HepG2 (cell line): Measurements from ENCODE around the gene CKB. TPM values are rescaled to one million over a fixed set of nuclear protein-coding genes. Genes with fewer than 3 reads are reported as not detected.

Experiments used
- ATAC-seq: fragments of 200-7000 bp; cut with Tn5 transposase; 3 replicates; pipeline ENCODE4 v1.9.1; 2020; ENCODE audit warnings: mild to moderate bottlenecking, moderate library complexity
- BruUV-seq: library from RNA; stranded (reverse); fragments of 400-500 nt; replicated peaks from 2 replicates; lab custom pipeline; 2021; lab: Mats Ljungman, UMichigan
- CTCF ChIA-PET: fragments of 300-600 bp; formaldehyde crosslinking; extraction: SDS; loops from one replicate; lab custom pipeline; 2021; ENCODE audit warnings: low total read pairs, inconsistent platforms, low intra/inter-chr PET ratio; lab: Yijun Ruan, JAX
- POLR2A ChIA-PET: fragments of 350-600 bp; sonication (Branson Sonifier 250); formaldehyde crosslinking; loops from one replicate; lab custom pipeline; 2020; ENCODE audit warnings: antibody characterized with exemption, inconsistent platforms; lab: Yijun Ruan, JAX
- DNase-seq: peaks from one replicate; pipeline ENCODE4 v3.0.0-alpha.2; 2015; ENCODE audit warnings: low spot score
- FAIRE-seq: peaks from 3 replicates; lab custom pipeline; 2011; peaks lifted over from hg19 to GRCh38; lab: Jason Lieb, UNC
- H2AFZ ChIP-seq: one replicate; pipeline ENCODE4 v1.6.1; 2011; ENCODE audit warnings: low read length, inconsistent platforms
- H3K27ac ChIP-seq: fragments of 300-600 bp; 3 replicates; pipeline ENCODE4 v1.8.0; 2011; ENCODE audit warnings: mixed run types, mild to moderate bottlenecking, mixed read lengths, low read length, inconsistent platforms; ENCODE audit not compliant: insufficient read depth; ENCODE audit errors: extremely low read length
- H3K27me3 ChIP-seq, 2 experiments: fragments of 200-600 bp in 1 of 2; 2 replicates in 1 of 2; 3 replicates in 1 of 2; pipeline versions ENCODE4 v1.6.0 to v1.8.0; 2011; ENCODE audit warnings: low read length in 2 of 2, mild to moderate bottlenecking in 2 of 2, moderate library complexity in 2 of 2, inconsistent platforms in 1 of 2; ENCODE audit not compliant: insufficient read depth in 2 of 2, control insufficient read depth in 1 of 2
- H3K36me3 ChIP-seq, 2 experiments: fragments of 200-600 bp in 1 of 2; replicated peaks in 1 of 2; 2 replicates in 1 of 2; 3 replicates in 1 of 2; pipeline versions ENCODE4 v1.5.1 to v1.8.0; 2011; ENCODE audit warnings: low read length in 2 of 2, inconsistent platforms in 1 of 2; ENCODE audit not compliant: insufficient read depth in 2 of 2, control insufficient read depth in 1 of 2
- H3K4me1 ChIP-seq: 2 replicates; pipeline ENCODE4 v1.5.1; 2012; ENCODE audit warnings: low read length, inconsistent platforms; ENCODE audit not compliant: insufficient read depth
- H3K4me2 ChIP-seq: 2 replicates; pipeline ENCODE4 v1.6.0; 2011; ENCODE audit warnings: low read depth, low read length, inconsistent platforms
- H3K4me3 ChIP-seq, 3 experiments: fragments of 200-600 bp in 1 of 3; sonication (generic), shearing (Covaris generic) in 1 of 3; replicated peaks in 1 of 3; 2 replicates each; pipeline ENCODE4 v1.5.1; 2011 to 2016; ENCODE audit warnings: low read length in 3 of 3, inconsistent platforms in 2 of 3, low read depth in 2 of 3, mild to moderate bottlenecking in 2 of 3, control low read depth in 1 of 3, mixed read lengths in 1 of 3; ENCODE audit not compliant: insufficient read depth in 1 of 3
- H3K79me2 ChIP-seq: one replicate; pipeline ENCODE4 v1.6.1; 2011; ENCODE audit warnings: low read length, inconsistent platforms; ENCODE audit not compliant: insufficient read depth
- H3K9ac ChIP-seq: 2 replicates; pipeline ENCODE4 v1.6.0; 2011; ENCODE audit warnings: mild to moderate bottlenecking, low read depth, low read length, inconsistent platforms; ENCODE audit not compliant: insufficient read depth
- H3K9me3 ChIP-seq: 2 replicates; pipeline ENCODE4 v1.5.1; 2012; ENCODE audit warnings: mild to moderate bottlenecking, low read length
- H4K20me1 ChIP-seq: 2 replicates; pipeline ENCODE4 v1.6.0; 2011; ENCODE audit warnings: inconsistent platforms, mild to moderate bottlenecking, low read length, moderate library complexity; ENCODE audit not compliant: insufficient read depth
- CEBPG ChIP-seq: IDR thresholded peaks from 2 replicates; pipeline ENCODE4 v1.6.1; 2016
- CHD4 ChIP-seq: fragments of 200-600 bp; sonication (generic); IDR thresholded peaks from 2 replicates; pipeline ENCODE4 v1.7.0; 2017; ENCODE audit warnings: mild to moderate bottlenecking, low read length, borderline replicate concordance
- FOSL2 ChIP-seq: sonication (generic); formaldehyde crosslinking; IDR thresholded peaks from 2 replicates; pipeline ENCODE4 v1.4.0; 2020; ENCODE audit warnings: missing genetic modification reagents
- HMG20B ChIP-seq: conservative IDR thresholded peaks from 2 replicates; pipeline ENCODE4 v1.6.1; 2016; ENCODE audit warnings: missing genetic modification reagents, missing compliant biosample characterization
- HNRNPLL ChIP-seq: fragments of 200-400 bp; formaldehyde crosslinking; IDR thresholded peaks from 2 replicates; pipeline ENCODE4 v1.6.1; 2017; ENCODE audit warnings: mild to moderate bottlenecking, low read depth, low read length; ENCODE audit not compliant: poor library complexity, severe bottlenecking
- KDM1A ChIP-seq: IDR thresholded peaks from 2 replicates; pipeline ENCODE4 v1.6.1; 2016; ENCODE audit warnings: missing compliant biosample characterization
- MED8 ChIP-seq: sonication (generic); formaldehyde crosslinking; IDR thresholded peaks from 2 replicates; pipeline ENCODE4 v1.8.1; 2023; ENCODE audit warnings: mild to moderate bottlenecking, missing genetic modification reagents; ENCODE audit not compliant: insufficient replicate concordance
- RBFOX2 ChIP-seq: fragments of 200-400 bp; formaldehyde crosslinking; IDR thresholded peaks from 2 replicates; pipeline ENCODE4 v1.6.1; 2017; ENCODE audit warnings: low read depth, mild to moderate bottlenecking, low read length
- REL ChIP-seq: sonication (generic); formaldehyde crosslinking; conservative IDR thresholded peaks from 2 replicates; pipeline ENCODE4 v1.8.0; 2022; ENCODE audit warnings: mild to moderate bottlenecking, missing genetic modification reagents, moderate library complexity
- SMARCC2 ChIP-seq: fragments of 450-650 bp; IDR thresholded peaks from 2 replicates; pipeline ENCODE4 v1.6.1; 2017; ENCODE audit warnings: antibody characterized with exemption, mild to moderate bottlenecking
- SOX5 ChIP-seq: IDR thresholded peaks from 2 replicates; pipeline ENCODE4 v1.6.1; 2016; ENCODE audit warnings: borderline replicate concordance
- TFAP4 ChIP-seq: sonication (generic); IDR thresholded peaks from 2 replicates; pipeline ENCODE4 v1.6.1; 2016; ENCODE audit warnings: low read depth, borderline replicate concordance
- THAP9 ChIP-seq: sonication (generic); formaldehyde crosslinking; IDR thresholded peaks from 2 replicates; pipeline ENCODE4; 2020; ENCODE audit warnings: missing genetic modification reagents, mild to moderate bottlenecking, borderline replicate concordance
- ZNF670 ChIP-seq: sonication (generic); formaldehyde crosslinking; IDR thresholded peaks from 2 replicates; pipeline ENCODE4 v1.8.0; 2022; ENCODE audit warnings: mild to moderate bottlenecking, missing genetic modification reagents, borderline replicate concordance
- ZNF792 ChIP-seq: IDR thresholded peaks from 2 replicates; pipeline ENCODE4 v1.6.1; 2016
- WGBS: methylation state at CpG from one replicate; pipeline ENCODE4 v1.1.6; 2017; ENCODE audit warnings: low lambda C conversion rate; 5-methylcytosine and 5-hydroxymethylcytosine counted together
- in situ Hi-C: cut with HindIII; loops from 2 replicates; pipeline ENCODE4 v1.10.0; 2017; ENCODE audit warnings: low pct_unique_long_range_greater_than_20kb; ENCODE audit not compliant: extremely low pct_ligation_motif_present
- intact Hi-C: fragments of 100-400 bp; cut with micrococcal nuclease; formaldehyde crosslinking; loops from one replicate; pipeline ENCODE4 v1.10.0; 2022; ENCODE audit not compliant: unreplicated experiment
- polyA plus RNA-seq, 8 experiments: library from polyadenylated mRNA; depleted of rRNA in 3 of 8; stranded (reverse) in 7 of 8; unstranded in 1 of 8; fragments of >200 nt; fragmentation: Illumina TruSeq in 4 of 8; extraction: Trizol in 4 of 8; gene quantifications; 2 replicates each; pipeline versions ENCODE4 v1.2.1 to v1.2.3, GENCODE V29; 2011 to 2016; ENCODE audit warnings: low read depth in 4 of 8, missing spikeins in 1 of 8, mixed read lengths in 1 of 8; ENCODE audit not compliant: insufficient read depth in 1 of 8
- total RNA-seq, 5 experiments: library from RNA; depleted of rRNA; stranded (reverse); fragments of >200 nt; fragmentation: Illumina TruSeq; extraction: Trizol; gene quantifications; 2 replicates each; pipeline ENCODE4 v1.2.3, GENCODE V29; 2016; ENCODE audit warnings: low read depth in 1 of 5
- TF ChIP-seq, protein P1 (sequence below): sonication (generic); formaldehyde crosslinking; IDR thresholded peaks from 2 replicates; pipeline ENCODE4 v1.4.0; 2020; ENCODE audit warnings: missing genetic modification reagents
- TF ChIP-seq, protein P2 (sequence below): IDR thresholded peaks from 2 replicates; pipeline ENCODE4 v1.6.1; 2016; ENCODE audit warnings: low read depth, control low read depth

Gene CKB
- total and polyA plus RNA-seq, 2 of the 13 experiments (the other 11 are each of a cell fraction or from before 2014, with no cell fraction given) = 82.3 to 217 TPM

DNA sequence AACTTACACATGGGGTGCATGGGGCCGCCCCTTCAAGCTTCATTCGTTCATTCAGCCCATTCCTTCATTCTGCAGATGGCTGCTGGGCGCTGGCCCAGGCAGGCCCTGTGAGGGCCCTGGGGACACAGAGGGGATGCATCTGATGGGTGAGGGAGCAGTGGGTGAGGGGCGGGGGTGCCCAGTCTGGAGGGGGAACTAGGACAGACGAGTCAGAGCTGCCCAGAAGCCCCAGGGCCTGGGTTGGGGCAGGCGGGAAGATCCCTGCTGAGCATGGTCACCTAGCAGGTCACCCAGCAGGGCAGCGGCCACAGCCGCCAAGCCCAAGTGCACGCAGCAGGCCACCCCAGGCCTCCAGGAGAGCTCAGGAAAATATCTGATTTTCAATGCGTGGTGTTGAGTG is 20.5 kb upstream of the CKB start (continued):
- TF ChIP-seq, protein P1, sequence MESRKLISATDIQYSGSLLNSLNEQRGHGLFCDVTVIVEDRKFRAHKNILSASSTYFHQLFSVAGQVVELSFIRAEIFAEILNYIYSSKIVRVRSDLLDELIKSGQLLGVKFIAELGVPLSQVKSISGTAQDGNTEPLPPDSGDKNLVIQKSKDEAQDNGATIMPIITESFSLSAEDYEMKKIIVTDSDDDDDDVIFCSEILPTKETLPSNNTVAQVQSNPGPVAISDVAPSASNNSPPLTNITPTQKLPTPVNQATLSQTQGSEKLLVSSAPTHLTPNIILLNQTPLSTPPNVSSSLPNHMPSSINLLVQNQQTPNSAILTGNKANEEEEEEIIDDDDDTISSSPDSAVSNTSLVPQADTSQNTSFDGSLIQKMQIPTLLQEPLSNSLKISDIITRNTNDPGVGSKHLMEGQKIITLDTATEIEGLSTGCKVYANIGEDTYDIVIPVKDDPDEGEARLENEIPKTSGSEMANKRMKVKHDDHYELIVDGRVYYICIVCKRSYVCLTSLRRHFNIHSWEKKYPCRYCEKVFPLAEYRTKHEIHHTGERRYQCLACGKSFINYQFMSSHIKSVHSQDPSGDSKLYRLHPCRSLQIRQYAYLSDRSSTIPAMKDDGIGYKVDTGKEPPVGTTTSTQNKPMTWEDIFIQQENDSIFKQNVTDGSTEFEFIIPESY (CRISPR knock-in tag) = peak; percentile 85

GRCh38 chr14:103542605-103543088 is 20.0 kb upstream of the CKB start:
- DNase-seq (no peak), FAIRE-seq (no peak), ATAC-seq (peak; percentile 12; the same call in 2 of the 3 replicates)
- peaks cover 2 to 19% of the 10 kb centered on the region in 2 experiments; a peak in 2 of 5 replicates for H3K27me3 ChIP-seq
- in situ Hi-C loops = no loop called here
- H3K4me3 ChIP-seq = peak overlapping the region; percentile 7 to 49 (median 31); a peak in 5 of 6 replicates
- H3K4me2 ChIP-seq = peak overlapping the region; percentile 58
- no TSS peak for BruUV-seq
- no peak overlapping the region for H3K27ac ChIP-seq
- no peaks in the 10 kb centered on the region for H3K36me3 ChIP-seq
- intact Hi-C loops = loop anchor here (2.0 kb wide), 1 partner anchor 18 kb away; no protein-coding TSS in a partner anchor
- CTCF ChIA-PET = interaction anchor here (1.0 to 1.4 kb wide), 2 partner anchors 24 to 43 kb away, joined by 3 read pairs; no protein-coding TSS in a partner anchor
- 21% methylated on average over 7 of the region's 18 CpGs for WGBS
- POLR2A ChIA-PET = interaction anchor here (1.6 to 6.9 kb wide), 2 partner anchors 14 to 19 kb away, joined by 3 to 37 read pairs; partner anchors contain the start of gene TRMT61A
- H3K79me2 ChIP-seq = no peaks in the 10 kb centered on the region
- H3K9ac ChIP-seq = peak overlapping the region; percentile 37
- no peak overlapping the region for H2AFZ ChIP-seq
- H3K9me3 ChIP-seq = no peaks in the 10 kb centered on the region
- peaks cover 45% of the 10 kb centered on the region for H3K4me1 ChIP-seq
- no peaks in the 10 kb centered on the region for H4K20me1 ChIP-seq
- peak; percentile 28 for TF ChIP-seq HNRNPLL
- TF ChIP-seq ZNF670 = no peak
- no peak for TF ChIP-seq CHD4
- TF ChIP-seq, protein P2, sequence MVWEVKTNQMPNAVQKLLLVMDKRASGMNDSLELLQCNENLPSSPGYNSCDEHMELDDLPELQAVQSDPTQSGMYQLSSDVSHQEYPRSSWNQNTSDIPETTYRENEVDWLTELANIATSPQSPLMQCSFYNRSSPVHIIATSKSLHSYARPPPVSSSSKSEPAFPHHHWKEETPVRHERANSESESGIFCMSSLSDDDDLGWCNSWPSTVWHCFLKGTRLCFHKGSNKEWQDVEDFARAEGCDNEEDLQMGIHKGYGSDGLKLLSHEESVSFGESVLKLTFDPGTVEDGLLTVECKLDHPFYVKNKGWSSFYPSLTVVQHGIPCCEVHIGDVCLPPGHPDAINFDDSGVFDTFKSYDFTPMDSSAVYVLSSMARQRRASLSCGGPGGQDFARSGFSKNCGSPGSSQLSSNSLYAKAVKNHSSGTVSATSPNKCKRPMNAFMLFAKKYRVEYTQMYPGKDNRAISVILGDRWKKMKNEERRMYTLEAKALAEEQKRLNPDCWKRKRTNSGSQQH (CRISPR knock-in tag) = no peak
- TF ChIP-seq THAP9 (CRISPR knock-in tag) = no peak
- no peak for TF ChIP-seq ZNF792 (CRISPR knock-in tag)
- no peak for TF ChIP-seq REL (CRISPR knock-in tag)
- no peak; the same call in 1 of the 2 replicates for TF ChIP-seq TFAP4
- TF ChIP-seq RBFOX2 = 0 out of 2 replicates have a peak, but pooled peaks have one; percentile 22
- no peak for TF ChIP-seq SMARCC2
- TF ChIP-seq CEBPG (CRISPR knock-in tag) = no peak
- TF ChIP-seq FOSL2 (CRISPR knock-in tag) = no peak
- no peak for TF ChIP-seq KDM1A (CRISPR knock-in tag)
- TF ChIP-seq HMG20B (CRISPR knock-in tag) = no peak
- peak; percentile 48; the same call in 1 of the 2 replicates for TF ChIP-seq SOX5 (CRISPR knock-in tag)
- TF ChIP-seq MED8 = no peak
